GM18861 (cell line): ENCODE data around the gene KIF6.
"Not testable (repeated sequence)": the region's sequence is repeated elsewhere in the genome, so short reads cannot be mapped to it uniquely, and the experiment has no call there.

Experiments
- ATAC-seq: cut with Tn5 transposase; IDR thresholded peaks from one replicate; pipeline ENCODE4 v1.9.1; 2021; ENCODE audit not compliant: unreplicated experiment

The KIF6 gene

DNA sequence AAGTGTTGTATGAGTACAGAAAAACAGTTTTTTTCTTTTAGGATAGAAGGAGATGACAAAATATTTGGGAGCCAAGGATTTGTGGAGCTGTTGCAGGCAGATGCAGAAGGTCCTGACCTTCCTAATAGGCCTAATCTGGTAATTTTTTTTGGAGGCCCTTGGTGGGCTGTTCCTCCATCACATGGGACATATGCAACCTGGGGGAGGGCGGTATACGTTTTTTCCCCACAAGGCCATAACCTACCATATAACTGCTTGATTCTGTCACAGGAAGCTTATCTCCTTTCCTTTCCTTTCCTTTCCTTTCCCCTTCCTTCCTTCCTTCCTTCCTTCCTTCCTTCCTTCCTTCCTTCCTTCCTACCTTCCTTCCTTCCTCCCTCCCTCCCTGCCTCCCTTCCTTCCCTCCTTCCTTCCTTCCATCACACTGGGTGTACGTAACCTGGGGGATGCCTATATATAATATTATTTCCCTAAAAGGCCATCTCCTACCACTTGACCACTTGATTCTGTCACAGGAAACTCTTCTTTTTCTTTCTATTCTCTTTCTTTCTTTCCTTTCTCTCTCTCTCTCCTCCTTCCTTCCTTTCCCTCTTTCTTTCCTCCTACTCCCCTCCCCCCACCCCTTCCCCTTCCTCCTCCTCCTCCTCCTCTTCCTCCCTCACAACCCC, 217.7 kb downstream of the KIF6 start:
- no peak for ATAC-seq

- not testable (repeated sequence) for ATAC-seq
Measured at GRCh38 chr6:39502362-39502955, 222.7 kb downstream of the KIF6 start.

GRCh38 chr6:39499053-39499452, 226.2 kb downstream of the KIF6 start:
- no peak for ATAC-seq

- no peak for ATAC-seq
Measured at GRCh38 chr6:39498096-39498495, 227.1 kb downstream of the KIF6 start.

DNA sequence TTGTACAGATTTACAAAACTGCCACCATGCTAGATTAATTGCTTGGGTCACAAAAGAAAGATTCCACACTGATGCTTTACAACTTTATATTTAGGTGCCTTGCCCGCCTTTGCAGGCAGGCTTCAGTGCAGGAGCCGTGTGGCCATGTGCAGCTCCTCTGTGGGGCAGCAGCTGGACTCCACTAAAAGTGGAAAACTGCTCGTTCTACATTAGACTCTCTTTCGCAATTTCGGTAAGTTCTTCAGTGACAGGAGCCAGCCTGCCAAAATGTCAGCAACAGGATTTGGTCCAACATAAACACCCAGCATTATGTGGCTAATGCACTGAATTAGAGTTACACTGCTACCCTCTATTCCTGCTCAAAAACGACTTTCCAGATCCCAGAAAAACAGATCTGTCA, 228.3 kb downstream of the KIF6 start:
- no peak for ATAC-seq

DNA sequence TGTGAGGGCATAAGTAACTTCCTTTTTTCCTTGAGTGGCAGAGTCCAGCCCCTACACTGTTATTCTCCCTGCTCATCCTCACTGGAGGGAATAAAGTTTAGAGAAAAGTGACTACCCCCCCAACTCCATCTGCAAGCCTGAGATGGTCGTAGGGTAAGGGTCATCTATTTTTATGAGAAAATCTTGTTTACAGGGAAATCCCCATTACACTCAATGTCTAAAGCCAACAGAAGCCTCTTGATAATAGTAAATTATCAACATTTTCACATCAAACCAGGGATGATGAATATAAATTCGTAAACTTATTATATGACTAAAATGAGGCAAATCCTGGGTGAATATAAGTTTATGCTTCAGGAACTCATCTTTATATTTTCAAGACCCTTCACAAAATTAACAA, 228.8 kb downstream of the KIF6 start:
- no peak for ATAC-seq

DNA sequence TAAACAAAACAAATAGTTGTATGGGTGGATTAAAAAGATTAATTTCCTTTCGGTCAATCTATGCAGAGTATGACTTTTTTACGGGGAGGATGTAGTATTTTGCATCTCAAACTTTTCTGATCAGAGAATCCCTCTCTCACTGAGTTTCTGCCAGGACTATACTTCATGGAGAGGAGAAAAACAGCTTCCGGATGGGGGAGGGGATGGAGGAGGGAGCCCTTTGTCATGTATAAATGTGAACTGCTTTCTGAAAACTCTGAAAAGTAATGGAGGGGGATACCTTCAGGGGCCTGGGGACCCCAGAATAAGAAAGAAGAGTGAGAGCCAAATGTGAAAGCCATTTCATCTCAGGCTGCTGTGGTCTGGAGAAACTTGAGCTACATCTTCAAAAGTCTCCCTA, 229.6 kb downstream of the KIF6 start:
- ATAC-seq: no peak

- ATAC-seq: no peak
Measured at GRCh38 chr6:39494998-39495397, 230.2 kb downstream of the KIF6 start.

GRCh38 chr6:39493777-39494176, 231.4 kb downstream of the KIF6 start:
- no peak for ATAC-seq

DNA sequence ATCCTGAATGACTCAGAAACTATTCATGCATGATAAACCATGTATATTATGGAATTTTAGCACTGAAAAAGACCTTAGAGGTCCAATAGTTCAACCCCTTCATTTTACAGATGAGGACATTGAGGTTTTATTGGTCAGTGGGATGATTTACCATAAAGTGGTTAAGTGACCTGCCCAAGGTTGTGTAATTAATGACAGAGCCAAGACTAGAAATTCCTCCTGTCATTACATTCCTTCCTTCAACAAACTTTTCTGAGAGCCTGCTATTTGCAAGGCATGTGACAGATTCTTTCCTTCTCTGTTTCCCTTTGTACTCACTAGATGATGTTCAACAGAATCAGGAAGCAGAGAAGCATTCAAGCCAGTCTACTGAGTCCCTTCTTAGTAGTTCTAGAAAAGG, 232.0 kb downstream of the KIF6 start:
- ATAC-seq: no peak

DNA sequence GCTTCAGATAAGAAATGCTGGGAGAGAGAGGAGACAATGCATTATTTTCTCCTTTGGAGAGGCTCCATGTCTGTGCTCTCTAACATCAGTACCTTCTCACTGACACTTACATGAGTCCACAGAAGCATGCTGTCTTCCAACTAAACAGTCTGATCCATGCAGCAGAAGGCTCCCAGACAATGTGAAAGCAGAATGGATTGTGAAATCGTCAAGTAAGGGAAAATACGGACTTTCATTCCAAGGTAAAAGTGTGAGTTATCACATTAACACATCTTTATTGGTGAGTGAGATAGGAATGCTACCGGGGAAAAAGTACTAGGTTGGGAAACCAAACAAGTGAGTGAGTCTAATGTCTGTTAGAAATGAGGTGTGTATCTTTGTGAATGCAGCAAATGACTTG, 235.1 kb downstream of the KIF6 start:
- no peak for ATAC-seq

DNA sequence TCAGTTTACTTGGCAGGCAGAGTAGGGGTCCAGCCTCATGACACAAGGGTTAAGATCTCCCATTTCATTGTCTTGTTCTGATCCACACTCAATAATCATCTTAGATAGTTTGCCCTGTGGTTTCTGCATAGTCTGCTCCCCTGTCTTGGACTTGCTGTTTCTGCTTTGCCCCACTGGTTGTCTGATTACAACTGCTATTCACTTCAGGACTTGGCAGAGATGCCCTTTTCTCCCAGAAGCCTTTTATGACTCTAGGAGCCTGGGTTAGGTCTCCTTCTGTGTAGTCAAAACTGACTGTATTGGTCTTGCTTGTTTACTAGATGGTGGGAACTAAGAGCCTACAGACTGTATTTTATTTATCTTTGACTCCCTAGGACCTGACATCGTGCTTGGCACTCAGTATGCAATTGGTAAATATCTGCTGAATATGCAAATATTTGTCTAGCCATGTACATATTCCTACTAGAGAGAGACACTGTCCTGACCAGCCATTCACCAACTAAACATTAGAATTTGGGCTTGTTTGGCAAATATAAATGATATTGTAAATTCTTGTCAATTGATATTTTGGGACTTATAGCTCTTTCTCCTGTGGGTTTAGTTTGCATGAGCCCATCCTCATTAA, 236.8 kb downstream of the KIF6 start:
- no peak for ATAC-seq

DNA sequence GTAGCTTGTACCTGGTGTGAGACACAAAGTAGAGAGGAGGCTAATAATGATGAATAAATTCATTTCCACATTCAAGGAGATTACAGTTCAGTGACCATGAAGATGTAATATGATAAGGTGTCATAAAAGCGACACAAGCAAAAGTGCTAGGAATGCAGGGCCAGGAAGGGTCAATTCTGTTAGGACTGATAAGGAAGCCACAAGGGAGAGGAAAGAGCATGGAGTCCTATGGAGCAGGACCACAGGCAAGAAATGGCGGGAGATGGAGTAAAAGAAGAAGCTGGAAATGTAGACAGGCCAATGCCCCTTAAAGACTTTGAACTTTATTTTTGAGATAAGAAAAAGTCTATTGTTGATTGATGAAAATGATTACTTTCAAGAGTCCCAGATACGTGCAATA, 240.9 kb downstream of the KIF6 start:
- no peak for ATAC-seq

DNA sequence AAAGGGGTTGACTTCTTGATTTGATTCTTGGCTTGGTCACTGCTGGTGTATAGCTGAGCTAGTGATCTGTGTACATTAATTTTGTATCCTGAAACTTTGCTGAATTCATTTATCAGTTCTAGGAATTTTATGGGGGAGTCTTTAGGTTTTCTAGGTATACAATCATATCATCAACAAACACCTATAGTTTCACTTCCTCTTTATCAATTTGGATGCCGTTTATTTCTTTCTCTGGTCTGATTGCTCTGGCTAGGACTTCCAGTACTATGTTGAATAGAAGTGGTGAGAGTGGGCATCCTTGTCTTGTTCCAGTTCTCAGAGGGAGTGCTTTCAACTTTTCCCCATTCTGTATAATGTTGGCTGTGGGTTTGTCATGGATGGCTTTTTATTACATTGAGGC, 245.4 kb downstream of the KIF6 start:
- not testable (repeated sequence) for ATAC-seq

- ATAC-seq: no peak
Measured at GRCh38 chr6:39476670-39477069, 248.5 kb downstream of the KIF6 start.

DNA sequence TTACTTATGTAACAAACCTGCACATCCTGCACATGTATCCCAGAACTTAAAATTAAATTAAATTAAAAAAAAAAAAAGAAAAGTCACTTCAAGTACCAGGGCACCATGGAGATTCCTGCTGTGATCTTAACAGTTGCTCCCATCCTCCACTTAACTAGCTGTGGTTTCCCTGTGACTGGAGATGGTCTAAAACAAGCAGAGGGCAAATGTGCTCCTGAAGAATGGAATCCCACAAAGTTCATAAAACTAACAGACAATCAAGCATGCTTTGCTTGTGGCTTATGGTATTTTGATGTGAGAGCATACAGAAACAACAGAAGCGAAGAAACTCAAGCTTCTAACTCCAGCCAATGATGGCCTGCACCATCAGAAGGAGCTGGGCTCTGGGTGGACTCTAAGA, 249.1 kb downstream of the KIF6 start:
- no peak for ATAC-seq

- ATAC-seq: no peak
Measured at GRCh38 chr6:39471954-39472659, 253.1 kb downstream of the KIF6 start.

DNA sequence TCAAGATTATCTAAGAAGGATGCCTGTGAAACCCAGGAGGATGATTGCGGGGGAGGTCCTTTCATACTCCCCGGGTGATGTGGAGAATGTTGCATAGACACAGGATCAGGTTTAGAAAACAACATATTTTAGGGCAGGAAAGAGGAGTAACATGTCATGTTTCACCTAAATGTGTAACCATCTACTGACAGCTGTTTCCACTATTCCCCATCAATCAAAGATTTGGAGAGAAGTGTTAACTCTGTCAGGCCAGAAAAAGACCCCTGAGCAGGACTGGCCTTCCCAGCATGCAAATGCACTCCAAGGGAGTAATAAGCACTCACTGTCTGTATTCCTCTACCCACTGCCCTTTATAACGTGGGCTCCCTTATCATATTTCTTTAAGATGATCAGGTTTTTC, 254.7 kb downstream of the KIF6 start:
- ATAC-seq: no peak

DNA sequence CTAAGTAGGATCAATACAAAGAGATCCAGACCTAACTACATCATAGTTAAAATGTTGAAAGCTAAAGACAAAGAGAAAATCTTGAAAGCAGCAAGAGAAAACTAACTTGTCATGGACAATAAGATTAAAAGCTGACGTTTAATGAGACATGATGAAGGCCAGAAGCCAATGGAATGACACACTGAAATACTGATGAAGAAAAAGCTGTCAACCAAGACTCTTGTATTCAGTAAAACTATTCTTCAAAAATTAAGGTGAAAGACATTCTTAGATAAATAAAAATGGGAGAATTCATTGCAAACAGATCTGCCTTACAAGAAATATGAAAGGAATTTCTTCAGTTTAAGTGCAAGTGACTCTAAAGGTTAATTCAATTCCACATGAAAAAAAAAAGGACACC, 256.8 kb downstream of the KIF6 start:
- ATAC-seq: no peak

DNA sequence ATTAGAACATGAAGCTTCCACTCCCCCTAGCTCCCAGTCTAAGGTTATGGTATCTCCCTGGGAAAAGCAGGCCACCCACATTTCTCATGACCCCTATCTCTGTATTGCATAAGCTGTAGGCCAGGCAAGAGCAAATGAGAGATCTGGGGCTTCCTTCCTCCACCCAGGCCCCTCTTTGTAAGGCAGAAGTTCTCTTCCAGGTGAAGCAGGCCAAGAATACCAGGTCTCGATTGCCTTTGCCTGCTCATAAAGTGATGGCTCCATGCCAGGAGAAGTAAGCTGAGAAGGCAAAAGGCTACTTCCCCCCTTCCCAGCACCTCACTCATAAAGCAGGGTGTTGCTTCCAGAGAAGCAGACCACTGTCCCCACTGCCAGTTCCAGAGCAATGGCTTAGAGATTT, 258.6 kb downstream of the KIF6 start:
- no peak for ATAC-seq

GRCh38 chr6:39465539-39465938, 259.7 kb downstream of the KIF6 start:
- ATAC-seq: no peak

DNA sequence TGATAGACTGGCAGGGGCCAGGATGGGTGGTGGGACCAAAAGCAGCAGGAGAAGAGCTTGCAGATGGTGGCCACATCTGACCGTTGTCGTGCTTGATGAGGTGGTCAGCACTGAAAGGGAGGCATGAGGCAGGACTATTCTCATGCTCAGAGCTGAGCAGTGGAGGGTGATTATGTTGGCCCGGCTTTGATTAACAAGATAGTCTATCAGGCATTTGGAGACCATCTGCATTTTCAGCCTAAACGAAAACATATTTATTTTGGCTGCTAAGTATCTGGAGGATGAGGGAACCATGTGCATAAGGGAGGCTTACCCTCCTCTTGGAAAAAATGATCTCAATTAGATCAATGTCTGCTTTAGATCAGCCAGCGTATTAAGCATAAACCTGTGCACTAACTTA, 261.1 kb downstream of the KIF6 start:
- ATAC-seq: no peak
